SU-DHL-6 (cell line): ENCODE measurements around the gene PNMA8A.

Experiments used
- H2AFZ ChIP-seq: fragments of 200-600 bp; sonication (generic); 2 replicates; pipeline ENCODE4 v1.6.1; 2014; ENCODE audit warnings: low read depth, mild to moderate bottlenecking, moderate library complexity, mixed read lengths, antibody characterized with exemption, low read length; ENCODE audit not compliant: severe bottlenecking
- H3F3A ChIP-seq: fragments of 200-600 bp; shearing (Covaris generic); 2 replicates; pipeline ENCODE4 v1.6.0; 2016; ENCODE audit warnings: antibody characterized with exemption, mild to moderate bottlenecking; ENCODE audit not compliant: insufficient read depth
- H3K27ac ChIP-seq: fragments of 200-600 bp; sonication (generic); 2 replicates; pipeline ENCODE4 v1.5.1; 2016; ENCODE audit warnings: low read depth, mild to moderate bottlenecking, low read length, moderate library complexity, mixed read lengths
- H3K27me3 ChIP-seq: fragments of 200-600 bp; sonication (generic), shearing (Covaris generic); 2 replicates; pipeline ENCODE4 v1.6.0; 2014; ENCODE audit warnings: mild to moderate bottlenecking, low read length
- H3K36me3 ChIP-seq: fragments of 200-600 bp; sonication (generic); 2 replicates; pipeline ENCODE4 v1.6.1; 2014; ENCODE audit warnings: mild to moderate bottlenecking, low read length, mixed read lengths
- H3K4me2 ChIP-seq: fragments of 300-600, 200-600 bp; shearing (Covaris generic), sonication (generic); 2 replicates; pipeline ENCODE4 v1.6.0; 2014; ENCODE audit warnings: low read length, low read depth, mild to moderate bottlenecking; ENCODE audit not compliant: poor library complexity, severe bottlenecking
- H3K4me3 ChIP-seq: fragments of 200-600 bp; sonication (generic); 2 replicates; pipeline ENCODE4 v1.5.1; 2014; ENCODE audit warnings: antibody characterized with exemption, low read length, mild to moderate bottlenecking, mixed read lengths; ENCODE audit not compliant: insufficient read depth, poor library complexity, severe bottlenecking
- H3K79me2 ChIP-seq: fragments of 200-600 bp; sonication (generic); 2 replicates; pipeline ENCODE4 v1.6.1; 2014; ENCODE audit warnings: mild to moderate bottlenecking, low read length, moderate library complexity; ENCODE audit not compliant: insufficient read depth
- H3K9ac ChIP-seq: fragments of 200-600 bp; sonication (generic); 2 replicates; pipeline ENCODE4 v1.7.0; 2014; ENCODE audit warnings: mild to moderate bottlenecking, low read length
- H3K9me2 ChIP-seq: fragments of 200-600 bp; sonication (generic); replicated peaks from 2 replicates; pipeline ENCODE4 v1.6.1; 2014; ENCODE audit warnings: low read length; ENCODE audit not compliant: insufficient read depth
- H3K9me3 ChIP-seq: fragments of 200-600 bp; sonication (generic); 2 replicates; pipeline ENCODE4 v1.6.1; 2014; ENCODE audit warnings: low read length, mixed read lengths; ENCODE audit not compliant: insufficient read depth
- H4K20me1 ChIP-seq: fragments of 200-600 bp; sonication (generic); 2 replicates; pipeline ENCODE4 v1.6.1; 2014; ENCODE audit warnings: low read depth, mild to moderate bottlenecking, antibody characterized with exemption, low read length, moderate library complexity, mixed read lengths
- CTCF ChIP-seq: fragments of 200-600 bp; sonication (generic); IDR thresholded peaks from one replicate; pipeline ENCODE4 v1.5.1; 2017; ENCODE audit warnings: antibody characterized with exemption, mild to moderate bottlenecking, low read length, moderate library complexity; ENCODE audit not compliant: insufficient read depth, poor library complexity, severe bottlenecking
- EZH2phosphoT487 ChIP-seq: fragments of 200-600 bp; sonication (generic), shearing (Covaris generic); conservative IDR thresholded peaks from 2 replicates; pipeline ENCODE4 v1.6.1; 2018; ENCODE audit warnings: mild to moderate bottlenecking, antibody characterized with exemption, low read length, moderate library complexity, mixed read lengths

Gene PNMA8A

GRCh38 chr19:46431824-46432223, 39.5 kb downstream of the PNMA8A start:
- Histone ChIP-seq H3K79me2 (no peaks in the 10 kb centered on the region), H3K9ac (no peak overlapping the region), H4K20me1 (no peaks in the 10 kb centered on the region), H3K27ac (peak overlapping the region; percentile 92), H3K27me3 (no peaks in the 10 kb centered on the region), H3K9me3 (no peaks in the 10 kb centered on the region), H3K4me2 (peak overlapping the region; percentile 51), H3K9me2 (no peaks in the 10 kb centered on the region), H3F3A (peaks cover 17% of the 10 kb centered on the region), H2AFZ (no peak overlapping the region), H3K4me3 (no peak overlapping the region), H3K36me3 (no peaks in the 10 kb centered on the region)
- TF ChIP-seq CTCF (peak; percentile 30), EZH2phosphoT487 (no peak)

GRCh38 chr19:46429999-46430398, 41.4 kb downstream of the PNMA8A start:
- no peaks in the 10 kb centered on the region for H4K20me1 ChIP-seq
- no peaks in the 10 kb centered on the region for H3K79me2 ChIP-seq
- no peaks in the 10 kb centered on the region for H3K9me3 ChIP-seq
- H2AFZ ChIP-seq: no peak overlapping the region
- H3F3A ChIP-seq: peaks cover 22% of the 10 kb centered on the region
- TF ChIP-seq EZH2phosphoT487 (no peak), CTCF (no peak)
- H3K27ac ChIP-seq: no peak overlapping the region
- no peak overlapping the region for H3K4me3 ChIP-seq
- H3K4me2 ChIP-seq: no peak overlapping the region
- no peaks in the 10 kb centered on the region for H3K36me3 ChIP-seq
- no peaks in the 10 kb centered on the region for H3K27me3 ChIP-seq
- no peaks in the 10 kb centered on the region for H3K9me2 ChIP-seq
- no peak overlapping the region for H3K9ac ChIP-seq

GRCh38 chr19:46428239-46429135, 42.9 kb downstream of the PNMA8A start, which contains the start of gene PNMA8C:
PNMA8C (minus strand) TSS chr19:46428936; CDS start chr19:46428359, 577 bp downstream.
- Histone ChIP-seq H3K9me3 (no peaks in the 10 kb centered on the region), H3K27me3 (no peaks in the 10 kb centered on the region), H3K9ac (no peak within 1 kb of the TSS), H2AFZ (no peak within 1 kb of the TSS), H3K27ac (no peak within 1 kb of the TSS), H3K4me3 (no peak within 1 kb of the TSS), H4K20me1 (no peaks in the 10 kb centered on the region), H3K36me3 (no peaks in the 10 kb centered on the region), H3K4me2 (no peak within 1 kb of the TSS), H3K9me2 (no peaks in the 10 kb centered on the region), H3F3A (peaks cover 22% of the 10 kb centered on the region), H3K79me2 (no peaks in the 10 kb centered on the region)
- no peak for TF ChIP-seq EZH2phosphoT487
- no peak for TF ChIP-seq CTCF
